MM.1S (cell line): Measurements from ENCODE around the gene CDK6.
"Not testable (repeated sequence)": the region's sequence is repeated elsewhere in the genome, so short reads cannot be mapped to it uniquely, and the experiment has no call there.

Source experiments
- DNase-seq: peaks from one replicate; pipeline ENCODE4 v3.0.0-alpha.2; 2015
- H2AFZ ChIP-seq: fragments of 300-600 bp; sonication (generic); 2 replicates; pipeline ENCODE4 v1.6.0; 2016; ENCODE audit warnings: antibody characterized with exemption, low read length
- H3F3A ChIP-seq: fragments of 300-600 bp; sonication (generic); 2 replicates; pipeline ENCODE4 v1.6.1; 2016; ENCODE audit warnings: mild to moderate bottlenecking, antibody characterized with exemption, low read length, moderate library complexity, mixed read lengths; ENCODE audit not compliant: insufficient read depth
- H3K27ac ChIP-seq: fragments of 300-600 bp; sonication (generic); 2 replicates; pipeline ENCODE4 v1.5.1; 2016; ENCODE audit warnings: mild to moderate bottlenecking, low read length
- H3K27me3 ChIP-seq: fragments of 300-600 bp; sonication (generic); replicated peaks from 2 replicates; pipeline ENCODE4 v1.6.0; 2016; ENCODE audit warnings: low read length; ENCODE audit not compliant: insufficient read depth
- H3K36me3 ChIP-seq: fragments of 300-600 bp; sonication (generic); replicated peaks from 2 replicates; pipeline ENCODE4 v1.6.1; 2016; ENCODE audit warnings: mild to moderate bottlenecking, low read length, mixed read lengths; ENCODE audit not compliant: insufficient read depth
- H3K4me1 ChIP-seq: fragments of 300-600 bp; sonication (generic); 2 replicates; pipeline ENCODE4 v1.6.1; 2016; ENCODE audit warnings: low read length, mixed read lengths
- H3K4me2 ChIP-seq: fragments of 300-600 bp; sonication (generic); 2 replicates; pipeline ENCODE4 v1.6.0; 2016; ENCODE audit warnings: low read depth, low read length
- H3K4me3 ChIP-seq: fragments of 300-600 bp; sonication (generic); 2 replicates; pipeline ENCODE4 v1.5.1; 2016; ENCODE audit warnings: low read length, mixed read lengths
- H3K79me2 ChIP-seq: fragments of 300-600 bp; sonication (generic); 2 replicates; pipeline ENCODE4 v1.6.1; 2016; ENCODE audit warnings: mixed run types, low read length, mixed read lengths
- H3K9ac ChIP-seq: fragments of 300-600 bp; sonication (generic); 2 replicates; pipeline ENCODE4 v1.6.1; 2016; ENCODE audit warnings: low read length, mixed read lengths
- H3K9me2 ChIP-seq: fragments of 300-600 bp; sonication (generic); replicated peaks from 2 replicates; pipeline ENCODE4 v1.6.1; 2016; ENCODE audit warnings: mild to moderate bottlenecking, low read length, mixed read lengths; ENCODE audit not compliant: insufficient read depth
- H3K9me3 ChIP-seq: fragments of 300-600 bp; sonication (generic); replicated peaks from 2 replicates; pipeline ENCODE4 v1.6.1; 2016; ENCODE audit warnings: mild to moderate bottlenecking, low read length, mixed read lengths; ENCODE audit not compliant: insufficient read depth
- H4K20me1 ChIP-seq: fragments of 300-600 bp; sonication (generic); 2 replicates; pipeline ENCODE4 v1.6.1; 2016; ENCODE audit warnings: mild to moderate bottlenecking, low read length, moderate library complexity, mixed read lengths; ENCODE audit not compliant: insufficient read depth
- CTCF ChIP-seq: fragments of 300-600 bp; sonication (generic); IDR thresholded peaks from 2 replicates; pipeline ENCODE4 v1.5.1; 2016; ENCODE audit warnings: antibody characterized with exemption, low read length, mixed read lengths
- EZH2 ChIP-seq: fragments of 300-600 bp; sonication (generic); optimal IDR thresholded peaks from 2 replicates; pipeline ENCODE3; 2017; ENCODE audit warnings: low read depth, mild to moderate bottlenecking, antibody characterized with exemption, low read length, mixed read lengths
- EZH2phosphoT487 ChIP-seq: fragments of 300-600 bp; sonication (generic); IDR thresholded peaks from 2 replicates; pipeline ENCODE4 v1.6.1; 2018; ENCODE audit warnings: antibody characterized with exemption, low read length

Gene CDK6

GRCh38 chr7:92747041-92747835 is 89.1 kb downstream of the CDK6 start:
- Histone ChIP-seq H3K36me3 (no peaks in the 10 kb centered on the region), H3K27ac (no peak overlapping the region), H4K20me1 (no peaks in the 10 kb centered on the region), H3F3A (no peaks in the 10 kb centered on the region), H3K9me3 (no peaks in the 10 kb centered on the region), H3K9me2 (no peaks in the 10 kb centered on the region), H3K79me2 (peaks cover 92% of the 10 kb centered on the region), H3K4me1 (peaks cover 2% of the 10 kb centered on the region; the same call in 1 of the 2 replicates), H3K27me3 (no peaks in the 10 kb centered on the region), H3K9ac (no peak overlapping the region), H2AFZ (no peak overlapping the region), H3K4me2 (no peak overlapping the region), H3K4me3 (no peak overlapping the region)
- no peak for DNase-seq
- TF ChIP-seq EZH2phosphoT487: no peak
- no peak for TF ChIP-seq EZH2
- TF ChIP-seq CTCF: no peak

GRCh38 chr7:92745241-92745640 is 91.1 kb downstream of the CDK6 start:
- DNase-seq: no peak
- Histone ChIP-seq H3K4me3 (no peak overlapping the region), H3K9me3 (no peaks in the 10 kb centered on the region), H3K27me3 (no peaks in the 10 kb centered on the region), H2AFZ (no peak overlapping the region), H3K36me3 (no peaks in the 10 kb centered on the region), H3K79me2 (peaks cover 92% of the 10 kb centered on the region), H3K4me1 (peaks cover 5% of the 10 kb centered on the region; the same call in 1 of the 2 replicates), H4K20me1 (no peaks in the 10 kb centered on the region), H3K4me2 (no peak overlapping the region), H3K9ac (no peak overlapping the region), H3K27ac (no peak overlapping the region), H3F3A (no peaks in the 10 kb centered on the region), H3K9me2 (no peaks in the 10 kb centered on the region)
- TF ChIP-seq EZH2phosphoT487 (no peak), EZH2 (no peak), CTCF (no peak)

- H3K9ac ChIP-seq, H3K27ac ChIP-seq, H3K36me3 ChIP-seq, H2AFZ ChIP-seq, H3K4me1 ChIP-seq, DNase-seq, H3K27me3 ChIP-seq, H3F3A ChIP-seq, H3K4me3 ChIP-seq, H4K20me1 ChIP-seq, H3K4me2 ChIP-seq, H3K9me3 ChIP-seq, H3K9me2 ChIP-seq: not testable (repeated sequence)
- peaks cover 92% of the 10 kb centered on the region for H3K79me2 ChIP-seq
Observed at GRCh38 chr7:92744180-92744579, 92.2 kb downstream of the CDK6 start.

GRCh38 chr7:92742186-92742585 is 94.2 kb downstream of the CDK6 start:
- DNase-seq: no peak
- Histone ChIP-seq H3K27me3 (no peaks in the 10 kb centered on the region), H4K20me1 (no peaks in the 10 kb centered on the region), H2AFZ (no peak overlapping the region), H3K4me2 (no peak overlapping the region), H3K36me3 (no peaks in the 10 kb centered on the region), H3K9me3 (no peaks in the 10 kb centered on the region), H3K9me2 (no peaks in the 10 kb centered on the region), H3K9ac (no peak overlapping the region), H3F3A (peaks cover 19% of the 10 kb centered on the region), H3K27ac (no peak overlapping the region), H3K4me1 (peaks cover 28% of the 10 kb centered on the region), H3K4me3 (no peak overlapping the region), H3K79me2 (peaks cover 86% of the 10 kb centered on the region)
- TF ChIP-seq EZH2phosphoT487: no peak
- no peak for TF ChIP-seq CTCF
- TF ChIP-seq EZH2: no peak
